GM10248 (cell line): Measurements from ENCODE around the gene PIP4K2A.

Source experiments
- CTCF ChIA-PET: fragments of 300-600 bp; sonication (Branson Sonifier 250); formaldehyde crosslinking; extraction: SDS; loops from one replicate; lab custom pipeline; 2021; ENCODE audit warnings: antibody characterized with exemption; lab: Yijun Ruan, JAX
- POLR2A ChIA-PET: fragments of 350-650 bp; sonication (Branson Sonifier 250); formaldehyde crosslinking; extraction: SDS; loops from one replicate; lab custom pipeline; 2020; ENCODE audit warnings: antibody characterized with exemption; lab: Yijun Ruan, JAX
- DNase-seq: peaks from one replicate; pipeline ENCODE4 v3.0.0; 2012; ENCODE audit errors: extremely low spot score
- TF ChIP-seq, protein P1 (sequence below): IDR thresholded peaks from 2 replicates; pipeline ENCODE4 v1.5.1; 2012; ENCODE audit warnings: mild to moderate bottlenecking, low read depth; ENCODE audit errors: extremely low read depth, missing control alignments, control extremely low read depth

Gene PIP4K2A

DNA sequence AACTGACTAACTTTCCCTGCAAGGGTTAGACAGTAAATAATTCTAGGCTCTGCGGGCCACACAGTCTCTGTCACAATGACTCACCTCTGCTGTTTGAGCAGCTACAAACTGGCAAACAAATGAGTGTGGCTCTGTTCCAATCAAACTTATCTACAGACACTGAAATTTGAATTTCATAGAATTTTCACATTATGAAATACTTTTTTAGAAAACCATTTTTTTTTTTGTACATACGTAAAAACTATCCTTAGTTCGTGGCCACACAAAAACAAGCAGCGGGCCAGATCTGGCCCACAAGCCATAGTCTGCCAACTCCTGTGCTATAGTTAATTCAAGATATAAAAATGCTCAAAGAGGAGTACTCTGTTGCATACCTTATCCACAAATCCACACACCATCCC lies 32.6 kb downstream of the PIP4K2A start:
- TF ChIP-seq, protein P1, sequence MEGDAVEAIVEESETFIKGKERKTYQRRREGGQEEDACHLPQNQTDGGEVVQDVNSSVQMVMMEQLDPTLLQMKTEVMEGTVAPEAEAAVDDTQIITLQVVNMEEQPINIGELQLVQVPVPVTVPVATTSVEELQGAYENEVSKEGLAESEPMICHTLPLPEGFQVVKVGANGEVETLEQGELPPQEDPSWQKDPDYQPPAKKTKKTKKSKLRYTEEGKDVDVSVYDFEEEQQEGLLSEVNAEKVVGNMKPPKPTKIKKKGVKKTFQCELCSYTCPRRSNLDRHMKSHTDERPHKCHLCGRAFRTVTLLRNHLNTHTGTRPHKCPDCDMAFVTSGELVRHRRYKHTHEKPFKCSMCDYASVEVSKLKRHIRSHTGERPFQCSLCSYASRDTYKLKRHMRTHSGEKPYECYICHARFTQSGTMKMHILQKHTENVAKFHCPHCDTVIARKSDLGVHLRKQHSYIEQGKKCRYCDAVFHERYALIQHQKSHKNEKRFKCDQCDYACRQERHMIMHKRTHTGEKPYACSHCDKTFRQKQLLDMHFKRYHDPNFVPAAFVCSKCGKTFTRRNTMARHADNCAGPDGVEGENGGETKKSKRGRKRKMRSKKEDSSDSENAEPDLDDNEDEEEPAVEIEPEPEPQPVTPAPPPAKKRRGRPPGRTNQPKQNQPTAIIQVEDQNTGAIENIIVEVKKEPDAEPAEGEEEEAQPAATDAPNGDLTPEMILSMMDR, result no peak
- POLR2A ChIA-PET, result no interaction called here
- DNase-seq, result no peak
- CTCF ChIA-PET, result interaction anchor here (1.1 to 1.6 kb wide), 4 partner anchors 15 to 71 kb away, joined by 3 to 5 read pairs (median 3); no protein-coding TSS in a partner anchor

DNA sequence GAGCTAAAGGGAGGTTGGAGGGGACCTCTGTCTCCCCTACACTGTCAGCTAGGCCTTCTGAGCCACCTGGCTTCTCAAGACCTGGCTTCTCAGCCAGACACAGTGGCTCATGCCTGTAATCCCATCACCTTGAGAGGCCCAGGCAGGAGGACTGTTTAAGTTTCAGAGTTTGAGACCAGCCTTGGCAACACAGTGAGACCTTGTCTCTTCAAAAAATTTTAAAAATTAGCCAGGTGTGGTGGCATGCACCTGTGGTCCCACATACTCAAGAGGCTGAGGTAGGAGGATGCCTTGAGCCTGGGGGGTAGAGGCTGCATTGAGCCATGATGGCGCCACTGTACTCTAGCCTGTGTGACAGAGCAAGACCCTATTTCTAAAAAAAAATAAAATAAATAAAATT lies 33.1 kb downstream of the PIP4K2A start:
- TF ChIP-seq, protein P1, result no peak
- POLR2A ChIA-PET, result no interaction called here
- DNase-seq, result no peak
- CTCF ChIA-PET, result interaction anchor here (1.1 to 1.3 kb wide), 3 partner anchors 16 to 70 kb away, joined by 3 read pairs; no protein-coding TSS in a partner anchor

DNA sequence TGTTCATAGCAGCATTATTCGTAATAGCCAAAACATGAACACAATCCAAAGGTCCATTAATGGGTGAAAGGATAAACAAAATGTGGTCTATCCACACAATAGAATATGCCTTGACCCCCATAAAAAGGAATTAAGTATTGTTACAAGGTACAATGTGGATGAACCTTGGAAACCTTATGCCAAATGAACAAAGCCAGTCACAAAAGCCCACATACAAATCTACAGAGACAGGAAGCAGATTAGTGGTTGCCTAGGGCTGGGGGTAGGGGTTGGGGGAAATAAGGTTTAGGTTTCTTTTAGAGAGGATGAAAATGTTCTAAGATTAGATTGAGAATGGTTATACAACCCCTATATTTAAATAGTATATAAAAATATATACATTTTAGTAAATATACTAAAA lies 34.8 kb downstream of the PIP4K2A start:
- TF ChIP-seq, protein P1, result no peak
- POLR2A ChIA-PET, result no interaction called here
- no peak for DNase-seq
- CTCF ChIA-PET, result no interaction called here

DNA sequence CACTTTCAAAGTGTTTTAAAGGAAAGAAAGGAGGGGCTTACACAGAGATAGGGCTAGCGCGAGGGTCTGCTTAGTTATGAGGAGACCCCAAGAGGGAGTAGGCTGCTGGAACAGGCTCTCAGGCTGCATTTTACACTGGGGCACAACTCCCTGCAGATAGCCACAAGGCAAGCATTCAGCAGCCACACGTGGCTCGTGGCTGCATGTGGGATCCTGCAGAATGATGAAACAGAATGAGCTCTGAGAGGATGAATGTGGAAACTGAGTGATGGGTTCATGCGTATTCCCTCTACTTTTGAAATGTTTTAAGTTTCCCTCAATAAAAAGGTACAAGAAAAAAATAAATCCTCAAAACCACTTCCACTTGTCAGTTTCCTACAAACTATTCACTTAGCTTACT lies 37.0 kb downstream of the PIP4K2A start:
- CTCF ChIA-PET, result interaction anchor here (0.9 to 3.2 kb wide), 7 partner anchors 7 to 33 kb away, joined by 3 to 8 read pairs (median 3); no protein-coding TSS in a partner anchor
- DNase-seq, result no peak
- POLR2A ChIA-PET, result no interaction called here
- TF ChIP-seq, protein P1, result no peak

DNA sequence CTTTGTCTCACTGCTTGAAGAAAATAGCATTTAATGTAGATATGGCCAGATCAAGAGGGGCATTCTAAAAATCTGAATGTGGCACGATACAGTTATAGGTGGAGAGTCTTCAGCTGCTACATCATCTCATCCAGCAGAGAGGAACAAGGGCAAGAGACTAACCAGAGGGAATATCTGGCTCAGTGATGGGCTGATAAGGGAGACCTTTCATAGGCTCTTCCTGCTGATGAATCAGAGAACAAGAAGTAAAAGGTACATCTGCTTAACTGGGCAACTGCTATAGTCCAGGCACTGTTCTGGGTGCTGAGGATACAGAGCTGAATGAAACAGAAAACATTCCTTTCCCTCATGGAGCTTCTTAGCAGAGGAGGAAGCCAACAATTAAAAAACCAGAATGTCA lies 37.9 kb downstream of the PIP4K2A start:
- DNase-seq, result no peak
- CTCF ChIA-PET, result interaction anchor here (0.7 to 3.2 kb wide), 8 partner anchors 8 to 102 kb away, joined by 3 to 8 read pairs (median 4); no protein-coding TSS in a partner anchor
- POLR2A ChIA-PET, result no interaction called here
- TF ChIP-seq, protein P1, result no peak

DNA sequence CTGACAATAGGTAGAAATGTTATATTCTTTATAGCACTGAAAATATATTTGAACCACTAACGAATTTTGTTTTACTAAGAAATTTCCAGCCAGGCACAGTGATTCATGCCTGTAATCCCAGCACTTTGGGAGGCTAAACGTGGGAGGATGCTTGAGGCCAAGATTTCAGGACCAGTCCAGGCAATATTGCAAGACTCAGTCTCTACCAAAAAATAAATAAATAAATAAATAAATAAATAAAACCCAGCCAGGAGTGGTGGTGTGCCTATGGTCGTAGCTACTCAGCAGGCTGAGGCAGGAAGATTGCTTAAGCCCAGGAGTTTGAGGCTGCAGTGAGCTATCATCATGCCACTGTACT lies 39.8 kb downstream of the PIP4K2A start:
- TF ChIP-seq, protein P1, result no peak
- DNase-seq, result no peak
- CTCF ChIA-PET, result interaction anchor here (0.9 to 2.0 kb wide), 3 partner anchors 25 to 100 kb away, joined by 3 to 5 read pairs (median 4); no protein-coding TSS in a partner anchor
- POLR2A ChIA-PET, result interaction anchor here (0.6 kb wide), 1 partner anchor 10 kb away, joined by 4 read pairs; no protein-coding TSS in a partner anchor
